Measurements from ENCODE around the gene RRM2. TPM values are rescaled to one million over a fixed set of nuclear protein-coding genes. Genes with fewer than 3 reads are reported as not detected.
A peak's percentile ranks its signal among the peaks of the same experiment; 100 is the strongest.

Gene RRM2
- polyA plus RNA-seq, 2 of the 4 experiments (the other 2 are of a cell fraction): 84.4 to 111 TPM

DNA sequence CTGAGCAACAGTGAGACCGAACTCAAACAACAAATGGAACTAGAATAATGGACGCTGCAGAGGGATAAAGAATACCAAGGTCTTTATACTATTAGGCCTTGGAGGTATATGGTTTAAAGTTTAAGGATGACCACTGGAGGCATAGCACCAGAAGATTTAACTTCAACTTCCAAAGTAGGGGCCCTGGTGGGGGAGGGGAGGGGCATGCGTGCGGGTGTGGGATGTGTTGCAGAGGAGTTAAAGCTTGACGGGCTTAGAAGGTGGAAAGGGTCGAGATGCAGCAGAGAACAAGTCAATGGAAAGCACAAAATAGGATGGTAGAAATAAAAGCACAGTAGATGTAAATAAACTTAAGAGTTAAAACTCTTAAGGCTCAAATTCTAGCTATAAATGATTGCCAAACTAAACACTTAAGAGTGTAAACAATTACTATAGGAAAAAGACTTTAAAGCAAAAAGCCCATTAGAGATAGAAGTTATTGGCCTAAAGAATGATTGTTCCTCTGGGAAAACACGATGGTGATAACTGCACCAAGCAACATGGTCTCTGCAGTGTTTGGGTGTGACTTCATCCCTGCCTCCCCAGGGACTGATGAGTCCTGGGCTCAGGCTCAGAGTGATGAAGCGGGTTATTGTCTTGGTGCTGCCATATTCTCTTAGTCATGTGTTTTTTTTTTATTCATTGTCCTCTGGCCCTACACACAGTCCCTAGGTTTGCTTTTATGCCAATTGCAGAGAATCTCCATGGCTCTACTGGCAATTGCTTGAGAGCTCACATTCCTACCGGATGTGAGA lies 13.0 kb downstream of the RRM2 start:
- Histone ChIP-seq H3K4me1 (peaks cover 32% of the 10 kb centered on the region), H3K9me3 (no peaks in the 10 kb centered on the region), H3K4me3 (no peak overlapping the region), H3K4me2 (no peak overlapping the region), H3K27ac (0 out of 6 replicates have a peak overlapping the region, but pooled peaks of 1 of the 2 experiments have one; percentile 3)
- WGBS (ENCODE audit: missing lambda C conversion rate): 84% methylated on average over 9 of the region's 9 CpGs
- DNase-seq (ENCODE audit: low read depth in 1 of 2, low spot score in 1 of 2) (peak in 1 of 2 experiments; percentile 46), FAIRE-seq (no peak), ATAC-seq (peak in 1 of 2 experiments; percentile 17; a peak in 3 of 6 replicates)
- TF ChIP-seq, protein P1, sequence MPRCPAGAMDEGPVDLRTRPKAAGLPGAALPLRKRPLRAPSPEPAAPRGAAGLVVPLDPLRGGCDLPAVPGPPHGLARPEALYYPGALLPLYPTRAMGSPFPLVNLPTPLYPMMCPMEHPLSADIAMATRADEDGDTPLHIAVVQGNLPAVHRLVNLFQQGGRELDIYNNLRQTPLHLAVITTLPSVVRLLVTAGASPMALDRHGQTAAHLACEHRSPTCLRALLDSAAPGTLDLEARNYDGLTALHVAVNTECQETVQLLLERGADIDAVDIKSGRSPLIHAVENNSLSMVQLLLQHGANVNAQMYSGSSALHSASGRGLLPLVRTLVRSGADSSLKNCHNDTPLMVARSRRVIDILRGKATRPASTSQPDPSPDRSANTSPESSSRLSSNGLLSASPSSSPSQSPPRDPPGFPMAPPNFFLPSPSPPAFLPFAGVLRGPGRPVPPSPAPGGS (IDR thresholded peaks at IDR 0.05): no peak
- peak; percentile 28 for TF ChIP-seq MAFK (IDR thresholded peaks at IDR 0.05; ENCODE audit: partially characterized antibody)
- ChIA-PET CTCF (interaction anchor here (1.0 to 15.8 kb wide), 5 partner anchors 6 to 298 kb away, joined by 3 to 374 read pairs (median 191); no protein-coding TSS in a partner anchor), POLR2A (no interaction called here)

DNA sequence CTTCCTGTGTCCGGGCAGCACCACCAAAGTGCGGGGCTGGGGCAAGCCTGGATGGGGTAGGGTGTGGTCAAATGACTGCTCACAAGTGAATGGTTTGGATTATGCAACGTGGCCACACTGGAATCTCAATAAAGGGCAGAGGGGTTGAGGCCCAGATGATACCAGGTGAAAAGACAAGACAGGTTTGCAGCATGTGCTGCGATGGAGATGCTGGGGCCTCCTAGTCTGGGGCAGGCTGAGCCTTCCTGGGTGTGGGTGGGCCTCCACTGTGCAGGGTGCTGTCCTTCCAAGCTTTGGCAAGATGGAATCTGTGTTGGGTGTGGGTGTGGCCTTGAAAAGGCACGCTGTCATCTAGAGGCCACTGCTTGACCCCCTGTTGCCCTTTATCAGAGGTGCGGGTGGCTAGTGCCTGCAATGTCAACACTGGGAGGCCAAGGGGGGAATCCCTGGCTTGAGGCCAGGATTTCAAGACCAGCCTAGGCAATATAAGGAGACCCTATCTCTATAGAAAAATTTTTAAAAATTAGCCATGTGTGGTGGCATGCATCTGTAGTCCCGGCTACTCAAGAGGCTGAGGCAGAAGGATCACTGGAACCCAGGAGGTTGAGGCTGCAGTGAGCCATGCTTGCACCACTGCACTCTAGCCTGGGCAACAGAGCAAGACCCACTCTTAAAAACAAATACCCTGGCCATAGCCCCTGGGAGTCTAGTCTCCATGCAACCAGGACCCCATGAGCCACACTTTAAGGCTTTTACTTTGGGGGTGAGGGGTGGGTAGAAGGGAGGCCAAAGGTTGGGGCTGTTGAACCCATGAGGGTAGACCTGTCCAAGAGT lies 13.8 kb downstream of the RRM2 start:
- H3K4me1 ChIP-seq: peaks cover 32% of the 10 kb centered on the region
- DNase-seq (ENCODE audit: low read depth in 1 of 2, low spot score in 1 of 2) (peak in 1 of 2 experiments; percentile 31), FAIRE-seq (no peak), ATAC-seq (peak in 1 of 2 experiments; percentile 36; a peak in 3 of 6 replicates)
- ChIA-PET CTCF (interaction anchor here (1.0 to 15.8 kb wide), 6 partner anchors 7 to 297 kb away, joined by 3 to 374 read pairs (median 101); partner anchors contain the start of gene RRM2), POLR2A (no interaction called here)
- TF ChIP-seq, protein P2, sequence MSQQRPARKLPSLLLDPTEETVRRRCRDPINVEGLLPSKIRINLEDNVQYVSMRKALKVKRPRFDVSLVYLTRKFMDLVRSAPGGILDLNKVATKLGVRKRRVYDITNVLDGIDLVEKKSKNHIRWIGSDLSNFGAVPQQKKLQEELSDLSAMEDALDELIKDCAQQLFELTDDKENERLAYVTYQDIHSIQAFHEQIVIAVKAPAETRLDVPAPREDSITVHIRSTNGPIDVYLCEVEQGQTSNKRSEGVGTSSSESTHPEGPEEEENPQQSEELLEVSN (IDR thresholded peaks at IDR 0.05; ENCODE audit: borderline replicate concordance, low read depth): no peak
- TF ChIP-seq FOSB (CRISPR knock-in tag; IDR thresholded peaks at IDR 0.05): no peak
- no peak for TF ChIP-seq HOXB13 (CRISPR knock-in tag; IDR thresholded peaks at IDR 0.05; ENCODE audit: low read depth)
- 0 out of 2 replicates have a peak, but pooled peaks have one; percentile 34 for TF ChIP-seq TFCP2L1 (CRISPR knock-in tag; IDR thresholded peaks at IDR 0.05)
- 0 out of 2 replicates have a peak, but pooled peaks have one; percentile 88 for TF ChIP-seq POLR2AphosphoS2 (conservative IDR thresholded peaks at IDR 0.05; ENCODE audit: low read length)
- TF ChIP-seq, protein P3, sequence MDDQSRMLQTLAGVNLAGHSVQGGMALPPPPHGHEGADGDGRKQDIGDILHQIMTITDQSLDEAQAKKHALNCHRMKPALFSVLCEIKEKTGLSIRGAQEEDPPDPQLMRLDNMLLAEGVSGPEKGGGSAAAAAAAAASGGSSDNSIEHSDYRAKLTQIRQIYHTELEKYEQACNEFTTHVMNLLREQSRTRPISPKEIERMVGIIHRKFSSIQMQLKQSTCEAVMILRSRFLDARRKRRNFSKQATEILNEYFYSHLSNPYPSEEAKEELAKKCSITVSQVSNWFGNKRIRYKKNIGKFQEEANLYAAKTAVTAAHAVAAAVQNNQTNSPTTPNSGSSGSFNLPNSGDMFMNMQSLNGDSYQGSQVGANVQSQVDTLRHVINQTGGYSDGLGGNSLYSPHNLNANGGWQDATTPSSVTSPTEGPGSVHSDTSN (IDR thresholded peaks at IDR 0.05): 0 out of 2 replicates have a peak, but pooled peaks have one; percentile 50
- TF ChIP-seq HOXB5 (CRISPR knock-in tag; IDR thresholded peaks at IDR 0.05): no peak
- TF ChIP-seq GATA3 (IDR thresholded peaks at IDR 0.05; ENCODE audit: borderline replicate concordance): no peak
- TF ChIP-seq, protein P4, sequence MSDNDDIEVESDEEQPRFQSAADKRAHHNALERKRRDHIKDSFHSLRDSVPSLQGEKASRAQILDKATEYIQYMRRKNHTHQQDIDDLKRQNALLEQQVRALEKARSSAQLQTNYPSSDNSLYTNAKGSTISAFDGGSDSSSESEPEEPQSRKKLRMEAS (IDR thresholded peaks at IDR 0.05): peak; percentile 35; the same call in 1 of the 2 replicates
- TF ChIP-seq SREBF2 (IDR thresholded peaks at IDR 0.05): no peak
- TF ChIP-seq EHMT2 (IDR thresholded peaks at IDR 0.05; ENCODE audit: low read depth): no peak
- no peak for TF ChIP-seq RNF2 (IDR thresholded peaks at IDR 0.05; ENCODE audit: borderline replicate concordance, low read depth)
- TF ChIP-seq ZC3H11A (IDR thresholded peaks at IDR 0.05): no peak
- TF ChIP-seq RARB (CRISPR knock-in tag; IDR thresholded peaks at IDR 0.05): no peak
- no peak for TF ChIP-seq NR3C1 (IDR thresholded peaks at IDR 0.05)
- no peak for TF ChIP-seq ESRRA (IDR thresholded peaks at IDR 0.05; ENCODE audit: borderline replicate concordance, low read length)
- no peak for TF ChIP-seq NPAS2 (CRISPR knock-in tag; IDR thresholded peaks at IDR 0.05; ENCODE audit: borderline replicate concordance)
- 0 out of 2 replicates have a peak, but pooled peaks have one; percentile 13 for TF ChIP-seq HOXA7 (CRISPR knock-in tag; IDR thresholded peaks at IDR 0.05)
- no peak for TF ChIP-seq RAD21 (conservative IDR thresholded peaks at IDR 0.05 in 1 of 2, IDR thresholded peaks at IDR 0.05 in 1 of 2)
- WGBS (ENCODE audit: missing lambda C conversion rate): 79% methylated on average over 7 of the region's 7 CpGs
- no peaks in the 10 kb centered on the region for H3K9me3 ChIP-seq
- no peak overlapping the region for H3K4me3 ChIP-seq
- H3K27ac ChIP-seq: peak overlapping the region in 1 of 2 experiments; percentile 47; a peak in 1 of 6 replicates
- H3K4me2 ChIP-seq: no peak overlapping the region

Data from A549 (cell line).